Kidney epithelial cell (primary cell): ENCODE data around the gene CLEC18A. TPM values are rescaled to one million over a fixed set of nuclear protein-coding genes. Genes with fewer than 3 reads are reported as not detected.
"Not testable (repeated sequence)": the region's sequence is repeated elsewhere in the genome, so short reads cannot be mapped to it uniquely, and the experiment has no call there.

Source experiments
- DNase-seq: peaks from one replicate; pipeline ENCODE4 v3.0.0-alpha.2; 2010; ENCODE audit warnings: low read depth
- H3K27me3 ChIP-seq: 2 replicates; pipeline ENCODE4 v1.6.0; 2011; ENCODE audit warnings: low read length; ENCODE audit not compliant: control insufficient read depth, insufficient read depth
- H3K36me3 ChIP-seq: 2 replicates; pipeline ENCODE4 v1.5.1; 2011; ENCODE audit warnings: low read length; ENCODE audit not compliant: control insufficient read depth, insufficient read depth
- H3K4me3 ChIP-seq: 2 replicates; pipeline ENCODE4 v1.5.1; 2011; ENCODE audit warnings: low read depth, mild to moderate bottlenecking, control low read depth, low read length
- total RNA-seq: library from RNA; depleted of rRNA; stranded (reverse); fragments of >200 nt; gene quantifications from 2 replicates; pipeline ENCODE4 v1.2.3, GENCODE V29; 2015

CLEC18A gene
- total RNA-seq, 1 donor from 2014 or later, result 18.9 TPM

DNA sequence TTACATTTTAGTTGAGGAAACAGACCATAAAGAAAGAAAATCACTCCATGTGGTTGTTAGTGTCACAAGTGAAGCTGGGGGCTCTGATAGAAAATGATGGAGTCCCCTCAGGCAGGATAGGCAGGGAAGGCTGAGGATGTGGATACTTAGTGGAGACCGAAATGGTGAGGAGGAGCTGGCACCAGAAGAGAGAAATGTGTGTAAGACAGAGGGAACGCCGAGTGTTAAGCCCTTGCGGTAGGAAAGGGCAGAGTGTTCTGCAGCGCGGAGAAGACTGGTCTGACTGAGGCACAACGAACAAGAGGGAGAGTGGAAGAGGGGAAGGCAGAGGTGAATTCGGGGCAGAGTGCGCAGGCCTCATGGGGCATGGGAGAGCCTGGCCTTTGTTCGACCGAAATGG, 61.2 kb downstream of the CLEC18A start:
- H3K27me3 ChIP-seq, H3K4me3 ChIP-seq, H3K36me3 ChIP-seq, DNase-seq: not testable (repeated sequence)

DNA sequence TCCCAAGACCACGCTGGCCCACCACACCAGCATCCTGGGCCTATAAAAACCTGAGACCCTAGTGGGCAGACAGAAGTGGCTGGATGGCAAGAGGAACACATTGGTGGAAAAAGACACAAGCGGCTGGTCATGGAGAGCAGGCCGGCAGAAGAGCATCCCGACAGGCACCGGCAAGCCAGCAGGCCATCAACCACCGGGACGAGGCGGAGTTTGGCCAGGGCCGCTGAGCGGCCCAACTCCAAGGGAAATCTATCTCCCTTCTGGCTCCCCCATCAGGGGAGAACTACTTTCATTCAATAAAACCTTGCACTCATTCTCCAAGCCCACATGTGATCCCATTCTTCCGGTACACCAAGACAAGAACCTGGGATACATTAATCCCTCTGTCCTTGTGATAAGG, 61.8 kb downstream of the CLEC18A start:
- not testable (repeated sequence) for H3K27me3 ChIP-seq, H3K36me3 ChIP-seq, DNase-seq, H3K4me3 ChIP-seq

Other genes starting within 250 kb of the CLEC18A start
- gene NQO1, start 224.8 kb upstream of the CLEC18A start, total RNA-seq, result 38.7 and 72.7 TPM in 2 replicates
- gene NOB1, start 196.4 kb upstream of the CLEC18A start, total RNA-seq, result 52.2 and 54.1 TPM in 2 replicates
- gene WWP2, start 189.0 kb upstream of the CLEC18A start, total RNA-seq, result 40.7 and 40.9 TPM in 2 replicates
- 26.3 and 29.8 TPM in 2 replicates for gene PDPR, start 163.0 kb downstream of the CLEC18A start, total RNA-seq
- 19.6 and 28.9 TPM in 2 replicates for gene CLEC18C, start 222.5 kb downstream of the CLEC18A start, total RNA-seq